NOMO-1 treated with dmso at 0.1 percent for 144 hours (cell line): ENCODE data around the gene HPCAL1.

Experiments used
- DNase-seq: peaks from one replicate; lab custom pipeline; 2025; ENCODE audit not compliant: unreplicated experiment; lab: John Stamatoyannopoulos, UW

The HPCAL1 gene

DNA sequence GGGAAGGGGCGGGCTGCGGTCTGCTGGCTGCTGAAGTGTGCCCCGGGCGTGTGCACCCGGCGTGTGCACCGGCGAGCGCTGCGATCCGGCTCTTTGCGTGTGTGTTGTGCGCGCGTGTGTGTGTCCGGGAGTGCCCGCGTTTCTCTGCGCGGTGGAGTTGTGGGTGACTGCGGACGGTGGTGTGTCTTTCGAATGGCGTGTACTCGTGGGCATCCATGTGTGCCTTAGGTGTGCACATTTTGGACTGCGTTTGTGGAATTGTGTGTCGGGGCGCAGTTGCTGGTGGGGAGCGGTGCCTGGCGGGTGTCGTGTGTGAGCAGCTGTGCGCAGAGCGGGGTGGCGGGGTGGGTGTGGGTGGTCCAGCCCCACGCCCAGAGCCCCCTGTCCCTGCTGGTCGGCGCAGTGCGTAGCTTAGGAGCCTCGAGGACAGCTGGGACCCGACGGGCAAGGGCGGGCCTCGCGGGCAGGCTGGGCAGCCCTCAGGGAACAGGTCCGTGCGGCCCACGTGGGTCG lies 533 bp downstream of the HPCAL1 start:
- DNase-seq: no peak

DNA sequence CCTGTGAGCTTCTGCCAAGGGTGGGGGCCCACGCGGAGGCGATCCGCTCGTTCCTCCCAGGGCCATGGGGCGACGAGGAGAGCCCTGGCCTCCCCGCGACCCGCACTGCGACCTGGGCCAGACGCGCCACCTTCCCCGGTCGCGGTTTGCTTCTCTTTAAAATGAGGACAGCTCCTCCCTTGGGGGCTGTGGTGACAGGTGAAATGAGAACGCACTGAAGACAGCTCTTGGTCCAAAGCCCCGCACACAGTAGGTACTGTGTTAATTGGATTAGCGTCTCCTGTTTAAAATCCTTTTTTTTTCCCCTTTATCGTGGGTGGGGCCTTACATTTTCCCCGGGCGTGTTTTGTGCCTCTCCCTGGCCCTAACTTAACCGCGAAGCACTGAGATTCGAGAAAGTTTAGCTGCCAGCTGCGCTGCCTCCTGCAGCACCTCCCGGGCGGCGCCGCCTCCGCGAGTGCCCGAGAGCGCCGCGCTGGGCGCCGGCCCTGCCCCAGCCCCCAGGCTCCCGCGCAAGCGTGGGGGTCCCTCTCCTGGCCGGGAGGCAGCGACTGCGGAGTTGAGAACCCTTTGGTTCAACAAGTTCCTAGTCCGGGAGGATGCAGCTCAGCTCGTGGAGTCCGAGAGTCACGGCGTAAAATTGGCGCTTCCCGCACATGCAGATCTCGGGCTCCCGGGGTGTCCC lies 1.1 kb downstream of the HPCAL1 start:
- DNase-seq: no peak

DNA sequence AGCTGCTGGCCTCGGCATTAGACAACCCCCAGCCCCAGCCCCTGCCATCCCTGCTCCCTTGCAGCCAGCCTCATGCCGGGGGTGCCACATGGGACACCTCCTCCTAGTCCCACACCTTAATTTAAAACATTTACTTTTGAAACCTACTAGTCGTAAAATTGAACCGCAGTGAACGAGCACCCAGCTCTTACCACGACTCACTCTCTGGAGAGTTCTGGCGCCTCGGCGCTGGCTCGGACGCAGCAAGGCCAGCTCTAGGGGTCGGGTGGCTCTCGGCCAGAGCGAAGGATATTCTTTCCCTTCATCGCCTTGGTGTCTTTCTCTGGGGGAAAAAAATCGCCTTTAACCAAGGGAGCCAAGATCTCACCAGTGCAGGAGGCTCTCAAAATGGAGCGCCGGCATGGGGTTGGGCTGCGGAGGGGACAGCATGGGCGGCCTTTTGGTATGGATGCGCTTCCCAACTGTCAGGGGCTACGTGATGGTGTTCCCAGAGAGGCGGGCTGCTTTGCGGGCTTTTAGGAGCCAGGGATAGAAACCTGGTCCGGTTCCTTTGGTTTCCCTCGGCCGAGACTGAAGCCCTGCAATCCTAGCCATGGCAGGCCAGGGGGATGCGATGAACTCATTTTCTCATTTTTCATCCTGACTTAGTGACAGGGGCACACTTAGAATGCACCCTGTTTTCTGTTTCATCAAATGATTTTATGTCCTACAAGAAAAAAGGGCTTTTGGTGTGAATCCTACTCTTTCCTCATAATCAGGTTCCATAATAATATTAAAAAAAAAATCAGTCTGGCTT lies 2.0 kb downstream of the HPCAL1 start:
- DNase-seq: no peak

GRCh38 chr2:10305254-10305635 lies 2.5 kb downstream of the HPCAL1 start:
- DNase-seq: peak; percentile 66

GRCh38 chr2:10305715-10306114 lies 3.0 kb downstream of the HPCAL1 start:
- no peak for DNase-seq

DNA sequence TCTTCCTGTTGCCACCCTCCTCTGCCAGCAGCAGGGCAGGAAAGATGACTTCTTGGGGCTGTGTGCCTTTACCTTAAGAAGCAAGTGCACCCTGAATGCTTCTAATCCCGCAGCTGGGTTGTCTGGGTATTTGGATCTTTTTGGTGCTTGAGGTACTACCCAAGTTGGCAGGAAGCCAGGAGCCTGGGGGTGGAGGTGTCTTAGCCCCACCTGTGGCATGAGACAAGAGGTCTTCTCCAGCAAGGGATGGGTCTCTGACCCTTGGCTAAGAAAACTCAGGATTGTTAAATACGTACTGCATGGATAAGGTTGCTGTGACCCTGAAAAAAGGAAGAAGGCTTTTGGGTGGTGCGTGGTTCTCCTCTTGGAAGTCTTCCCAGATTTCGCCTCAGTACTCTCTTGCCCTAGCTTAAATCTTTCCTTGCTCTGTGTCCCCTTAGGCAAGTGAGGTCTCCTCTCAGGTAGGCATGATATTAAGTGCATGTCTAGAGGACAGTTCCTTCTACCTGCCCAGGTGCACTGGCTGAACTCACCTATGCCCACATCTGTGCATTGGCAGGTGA lies 4.3 kb downstream of the HPCAL1 start:
- no peak for DNase-seq

DNA sequence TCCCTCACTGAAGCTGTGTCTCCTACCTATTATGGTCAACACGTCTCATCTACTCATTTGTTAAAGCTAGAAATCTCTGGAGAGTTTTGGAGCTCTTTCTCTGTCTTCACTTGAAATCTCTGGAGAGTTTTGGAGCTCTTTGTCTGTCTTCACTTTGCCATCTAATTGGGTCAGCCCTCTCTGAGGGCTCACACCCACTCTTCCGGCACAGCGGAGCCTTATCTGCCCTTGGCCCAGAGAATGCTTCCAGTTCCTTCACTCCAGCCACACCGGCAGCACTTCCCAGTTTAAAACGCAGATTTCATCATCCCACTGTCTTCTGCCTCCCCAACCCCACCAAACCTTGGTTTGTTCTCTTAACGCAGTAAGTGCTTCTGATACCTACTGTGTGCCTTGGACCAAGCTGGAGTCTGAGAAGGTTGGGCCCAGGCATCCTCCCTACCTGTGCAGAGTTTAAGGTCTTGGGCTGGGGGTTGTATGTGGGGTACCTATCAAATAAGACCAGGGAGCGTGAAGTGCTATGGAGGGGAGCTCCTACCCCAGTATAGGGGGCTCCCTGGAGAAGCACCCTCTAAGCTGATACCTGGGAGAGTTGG lies 5.0 kb downstream of the HPCAL1 start:
- DNase-seq: no peak

DNA sequence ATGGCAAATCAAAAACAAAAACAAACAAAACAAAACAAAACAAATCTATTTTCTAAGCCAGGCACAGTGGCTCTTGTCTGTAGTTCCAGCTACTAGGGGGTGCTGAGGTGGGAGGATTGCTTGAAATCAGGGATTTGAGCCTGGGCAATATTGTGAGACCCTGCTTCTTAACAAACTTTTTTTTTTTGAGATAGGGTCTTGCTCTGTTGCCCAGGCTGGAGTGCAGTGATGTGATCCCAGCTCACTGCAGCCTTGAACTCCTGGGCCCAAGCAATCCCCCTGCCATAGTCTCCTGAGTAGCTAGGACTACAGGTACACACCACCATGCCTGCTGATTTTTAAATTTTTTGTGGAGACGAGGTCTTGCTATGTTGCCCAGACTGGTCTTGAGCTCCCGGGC lies 6.2 kb downstream of the HPCAL1 start:
- no peak for DNase-seq

DNA sequence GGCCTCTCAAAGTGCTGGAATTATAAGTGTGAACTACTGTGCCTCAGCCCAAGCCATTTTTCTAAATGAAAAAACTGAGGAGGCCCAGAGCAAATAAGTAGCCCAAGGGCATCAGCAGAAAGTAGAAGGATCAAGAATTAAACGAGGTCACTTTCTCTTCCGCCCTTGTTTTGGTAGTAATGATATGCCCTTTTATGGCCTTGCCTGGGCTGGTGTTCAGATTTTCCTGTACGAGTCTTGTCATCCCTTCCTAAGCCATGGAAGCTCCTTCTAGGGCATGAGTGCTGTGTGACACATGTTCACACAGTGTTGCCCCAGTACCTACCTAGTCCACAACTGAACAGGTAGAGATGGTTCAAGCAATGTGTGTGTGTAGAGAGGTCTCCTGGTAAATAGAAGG lies 6.6 kb downstream of the HPCAL1 start:
- DNase-seq: no peak

DNA sequence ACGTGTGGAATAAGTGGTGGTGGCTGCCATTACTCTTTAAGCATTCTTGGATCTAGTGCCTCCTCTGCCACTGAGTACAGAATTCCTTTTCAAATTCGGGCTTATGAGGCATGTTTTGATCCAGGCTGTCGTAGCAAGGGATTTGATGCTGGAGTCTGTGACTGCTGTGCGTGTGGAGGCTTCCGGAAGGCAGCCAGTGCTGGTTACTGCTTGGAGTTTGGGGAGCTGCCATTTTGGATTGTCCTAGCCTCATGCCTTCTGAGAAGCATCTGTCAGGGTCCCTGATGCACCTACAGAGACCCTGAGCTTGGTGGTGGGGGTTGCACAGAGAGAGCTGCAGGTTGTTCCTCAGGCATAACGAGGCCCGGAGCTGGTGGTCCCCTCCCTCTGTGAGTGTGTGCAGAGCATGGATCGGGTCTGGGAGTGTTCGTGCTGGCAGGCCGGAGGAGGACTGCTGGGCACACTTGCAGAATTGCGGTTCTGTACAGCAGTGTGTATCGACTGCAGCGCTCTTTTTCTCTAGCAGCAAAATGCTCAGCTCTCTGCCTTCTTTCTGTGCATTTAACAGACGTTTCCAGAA lies 7.7 kb downstream of the HPCAL1 start:
- no peak for DNase-seq

GRCh38 chr2:10311736-10312135 lies 9.0 kb downstream of the HPCAL1 start:
- no peak for DNase-seq

DNA sequence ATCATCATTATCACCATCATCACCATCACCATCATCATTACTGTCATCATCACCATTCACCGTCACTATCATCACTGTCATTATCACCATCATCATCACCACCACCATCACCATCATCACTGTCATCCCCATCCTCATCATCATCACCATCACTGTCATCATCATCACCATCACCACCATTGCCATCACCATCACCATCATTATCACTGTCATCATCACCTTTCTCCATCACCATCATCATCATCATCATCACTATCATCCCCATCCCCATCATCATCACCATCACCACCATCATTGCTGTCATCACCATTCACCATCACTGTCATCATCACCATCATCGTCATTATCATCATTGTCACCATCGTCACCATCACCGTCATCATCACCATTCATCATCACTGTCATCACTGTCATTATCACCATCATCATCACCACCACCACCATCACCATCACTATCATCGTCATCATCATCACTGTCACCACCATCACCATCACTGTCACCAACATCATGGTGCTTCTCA lies 9.8 kb downstream of the HPCAL1 start:
- no peak for DNase-seq

- DNase-seq: no peak
Measured at GRCh38 chr2:10316336-10316735, 13.6 kb downstream of the HPCAL1 start.

DNA sequence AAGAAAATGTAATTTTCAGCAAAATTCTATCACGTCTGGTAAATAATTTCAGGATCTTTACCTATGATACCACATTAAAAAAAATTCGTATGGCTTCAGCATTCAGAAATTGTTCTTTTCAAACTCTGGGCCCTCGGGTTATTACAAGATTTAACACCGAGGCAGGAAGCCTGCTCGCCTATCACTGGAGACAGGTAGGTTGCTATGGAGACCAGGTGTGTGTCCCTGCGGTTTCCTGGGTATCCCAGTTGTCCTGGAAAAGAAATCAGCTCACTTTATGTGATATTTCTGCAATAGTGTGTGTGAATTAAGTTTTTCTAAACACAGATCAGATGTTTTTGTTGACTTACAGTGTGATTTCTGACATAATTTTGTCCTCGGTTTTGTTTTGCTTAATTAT lies 14.2 kb downstream of the HPCAL1 start:
- DNase-seq: no peak

GRCh38 chr2:10317646-10318045 lies 14.9 kb downstream of the HPCAL1 start:
- DNase-seq: no peak

DNA sequence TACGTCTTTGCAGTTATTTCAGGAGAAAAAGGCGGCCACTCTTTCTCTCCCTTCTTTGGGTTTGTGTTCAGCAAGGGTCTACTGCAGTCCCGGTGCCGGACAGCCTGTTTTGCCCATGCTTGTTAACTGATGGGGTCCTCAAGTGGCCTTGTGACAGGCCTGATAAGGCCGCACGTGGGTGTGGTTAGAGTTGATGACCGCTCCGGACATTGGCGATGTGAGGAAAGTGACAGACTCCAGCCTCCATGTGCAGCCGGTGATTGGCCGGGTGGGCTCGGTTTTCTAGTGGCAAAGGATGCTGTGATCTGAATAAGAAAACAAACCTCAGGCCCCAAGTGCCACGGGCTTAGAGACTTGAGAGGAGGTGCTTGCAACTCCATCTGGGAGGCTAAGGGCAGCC lies 15.6 kb downstream of the HPCAL1 start:
- DNase-seq: no peak

GRCh38 chr2:10319892-10320574 lies 17.3 kb downstream of the HPCAL1 start:
- no peak for DNase-seq

DNA sequence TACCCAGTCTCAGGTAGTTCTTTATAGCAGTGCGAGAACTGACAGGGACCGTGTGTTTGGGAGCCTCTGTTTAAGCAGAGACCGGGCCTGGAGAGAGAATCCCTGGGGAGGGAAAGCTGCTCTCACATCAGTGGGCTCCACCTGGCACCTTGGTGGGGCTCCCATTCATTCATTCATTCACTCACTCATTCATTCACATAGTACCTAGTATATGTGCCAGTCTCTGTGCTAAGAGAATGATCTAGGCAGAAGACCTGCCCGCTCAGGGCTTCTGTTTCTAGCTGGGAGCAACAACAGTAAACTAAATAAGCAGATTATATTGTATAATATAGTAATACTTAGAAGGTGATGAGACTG lies 17.8 kb downstream of the HPCAL1 start:
- DNase-seq: no peak

- no peak for DNase-seq
Measured at GRCh38 chr2:10320933-10321332, 18.2 kb downstream of the HPCAL1 start.

DNA sequence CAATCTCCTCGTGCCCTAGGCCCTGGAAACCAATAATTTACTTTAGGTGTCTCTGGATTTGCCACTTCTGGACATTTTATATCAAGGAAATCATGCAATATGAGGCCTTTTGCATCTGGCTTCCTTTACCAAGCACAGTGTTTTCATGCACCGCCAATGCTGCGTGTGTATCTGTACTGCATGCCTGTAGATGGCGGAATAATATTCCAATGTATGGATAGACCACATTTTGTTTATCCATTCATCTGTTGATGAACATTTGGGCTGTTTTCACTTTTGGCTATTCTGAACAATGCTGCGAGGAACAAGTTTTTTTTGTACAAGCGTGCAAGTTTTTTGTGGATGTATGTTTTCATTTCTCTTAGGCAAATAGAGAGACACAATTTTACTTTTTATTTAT lies 18.9 kb downstream of the HPCAL1 start:
- DNase-seq: no peak

DNA sequence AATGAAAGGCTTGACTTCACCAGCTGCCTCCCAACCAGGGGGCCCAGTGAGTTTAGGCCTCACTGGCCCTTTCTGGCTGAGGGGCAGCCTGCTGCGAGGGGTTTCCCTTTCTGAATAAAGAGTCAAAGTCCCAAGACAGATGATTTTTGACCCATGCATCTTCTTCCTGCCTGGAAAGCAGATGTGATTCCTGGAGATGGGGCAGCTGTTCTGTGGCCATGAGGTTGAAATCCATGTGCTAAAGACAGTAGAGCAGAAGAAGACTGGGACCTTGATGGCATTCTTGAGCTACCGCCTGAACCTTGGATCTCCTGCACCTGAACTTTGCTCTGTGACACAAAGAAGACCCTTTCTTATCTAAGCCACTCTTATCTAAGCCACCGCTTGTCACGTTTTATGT lies 19.8 kb downstream of the HPCAL1 start:
- no peak for DNase-seq
